ENCODE measurements around the gene SGK1.
A peak's percentile ranks its signal among the peaks of the same experiment; 100 is the strongest.
"Not testable (repeated sequence)": the region's sequence is repeated elsewhere in the genome, so short reads cannot be mapped to it uniquely, and the experiment has no call there.

Gene SGK1

GRCh38 chr6:134299236-134299635, 18.7 kb downstream of the SGK1 start:
- DNase-seq = no peak

- no peak for DNase-seq
These were observed 21.1 kb downstream of the SGK1 start for GRCh38 chr6:134296762-134297161.

GRCh38 chr6:134295953-134296553, 21.9 kb downstream of the SGK1 start:
- DNase-seq = no peak

GRCh38 chr6:134293659-134294161, 24.2 kb downstream of the SGK1 start:
- DNase-seq = no peak

GRCh38 chr6:134291156-134291555, 26.8 kb downstream of the SGK1 start:
- DNase-seq = no peak

- no peak for DNase-seq
These were observed 28.7 kb downstream of the SGK1 start for GRCh38 chr6:134289204-134289575.

- peak; percentile 14 for DNase-seq
These were observed 29.2 kb downstream of the SGK1 start for GRCh38 chr6:134288538-134289203.

- no peak for DNase-seq
These were observed 29.9 kb downstream of the SGK1 start for GRCh38 chr6:134287859-134288537.

GRCh38 chr6:134282816-134283215, 35.1 kb downstream of the SGK1 start:
- DNase-seq = no peak

- no peak for DNase-seq
These were observed 36.5 kb downstream of the SGK1 start for GRCh38 chr6:134281388-134281787.

GRCh38 chr6:134278000-134278399, 39.9 kb downstream of the SGK1 start:
- no peak for DNase-seq

- DNase-seq = peak; percentile 34
These were observed 41.0 kb downstream of the SGK1 start for GRCh38 chr6:134276891-134277377.

- no peak for DNase-seq
These were observed 45.5 kb downstream of the SGK1 start for GRCh38 chr6:134272374-134272773.

- DNase-seq = no peak
These were observed 50.0 kb downstream of the SGK1 start for GRCh38 chr6:134267917-134268361.

- no peak for DNase-seq
These were observed 51.1 kb downstream of the SGK1 start for GRCh38 chr6:134266776-134267175.

GRCh38 chr6:134261766-134262165, 56.1 kb downstream of the SGK1 start:
- no peak for DNase-seq

- no peak for DNase-seq
These were observed 59.0 kb downstream of the SGK1 start for GRCh38 chr6:134258849-134259306.

GRCh38 chr6:134257516-134257915, 60.4 kb downstream of the SGK1 start:
- DNase-seq = no peak

- DNase-seq = no peak
These were observed 61.0 kb downstream of the SGK1 start for GRCh38 chr6:134256862-134257261.

- DNase-seq = not testable (repeated sequence)
These were observed 62.6 kb downstream of the SGK1 start for GRCh38 chr6:134255280-134255679.

GRCh38 chr6:134254118-134254517, 63.8 kb downstream of the SGK1 start:
- DNase-seq = no peak

- no peak for DNase-seq
These were observed 64.2 kb downstream of the SGK1 start for GRCh38 chr6:134253681-134254080.

- DNase-seq = no peak
These were observed 66.6 kb downstream of the SGK1 start for GRCh38 chr6:134251320-134251719.

GRCh38 chr6:134250776-134251175, 67.1 kb downstream of the SGK1 start:
- no peak for DNase-seq

All from CD4-positive, alpha-beta T cell treated with Interleukin-12 subunit alpha and Interleukin-12 subunit beta, for 1 hour (primary cell).